A549 treated with Hydrocortisone at 1 μM for 4 hours (cell line): Measurements from ENCODE around the gene ID4. TPM values are rescaled to one million over a fixed set of nuclear protein-coding genes. Genes with fewer than 3 reads are reported as not detected.

Experiments used
- total RNA-seq: library from RNA; stranded (reverse); fragments of 200-300 nt; extraction: Qiagen RNA extraction; gene quantifications from 5 replicates; pipeline ENCODE4 v1.2.3, GENCODE V29; 2022

The ID4 gene, protein sequence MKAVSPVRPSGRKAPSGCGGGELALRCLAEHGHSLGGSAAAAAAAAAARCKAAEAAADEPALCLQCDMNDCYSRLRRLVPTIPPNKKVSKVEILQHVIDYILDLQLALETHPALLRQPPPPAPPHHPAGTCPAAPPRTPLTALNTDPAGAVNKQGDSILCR
- total RNA-seq: 0.63 to 1.3 TPM (median 0.86 TPM) in 5 replicates

DNA sequence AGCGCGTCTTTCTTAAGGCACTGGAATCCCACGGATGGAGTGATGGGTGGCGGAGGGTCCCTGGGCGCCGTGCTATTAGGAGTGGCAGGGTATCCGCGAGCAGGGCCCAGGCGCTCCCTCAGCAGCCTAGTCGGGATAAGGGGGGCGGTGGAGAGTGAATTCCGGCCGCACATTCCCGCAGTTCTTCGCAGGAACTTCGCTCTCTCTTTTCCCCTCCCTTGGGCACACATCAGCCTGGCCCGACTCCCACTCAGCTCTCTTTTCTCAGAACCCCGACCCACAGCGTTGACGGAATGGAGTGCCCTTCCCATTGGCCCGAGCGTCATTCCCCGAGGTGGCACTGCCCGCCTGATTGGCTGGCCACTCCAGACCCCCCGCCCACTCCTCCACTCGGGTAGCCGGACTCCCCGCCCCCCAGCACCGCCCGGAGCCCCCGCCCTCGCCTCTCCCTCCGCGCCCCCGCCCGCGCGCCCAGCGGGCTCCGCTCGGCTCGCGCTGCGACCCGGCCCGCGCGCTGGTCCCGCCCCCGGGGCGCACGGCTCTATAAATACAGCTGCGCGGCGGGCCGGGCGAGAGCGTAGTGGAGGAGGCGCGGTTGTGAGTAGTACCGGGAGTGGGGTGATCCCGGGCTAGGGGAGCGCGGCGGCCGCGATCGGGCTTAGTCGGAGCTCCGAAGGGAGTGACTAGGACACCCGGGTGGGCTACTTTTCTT, at the start of gene ID4:
Gene ID4, plus strand, starts transcription at position 572 of the 712 bp plus-strand sequence. CDS start 385 bp downstream, outside the sequence.

